ENCODE measurements around the gene B3GNT2. TPM values are rescaled to one million over a fixed set of nuclear protein-coding genes. Genes with fewer than 3 reads are reported as not detected.

The B3GNT2 gene
- total and polyA plus RNA-seq, 9 of the 15 experiments (the other 6 are each of a cell fraction or from before 2014, with no cell fraction given): 6.0 to 38.9 (median 25.0) TPM

DNA sequence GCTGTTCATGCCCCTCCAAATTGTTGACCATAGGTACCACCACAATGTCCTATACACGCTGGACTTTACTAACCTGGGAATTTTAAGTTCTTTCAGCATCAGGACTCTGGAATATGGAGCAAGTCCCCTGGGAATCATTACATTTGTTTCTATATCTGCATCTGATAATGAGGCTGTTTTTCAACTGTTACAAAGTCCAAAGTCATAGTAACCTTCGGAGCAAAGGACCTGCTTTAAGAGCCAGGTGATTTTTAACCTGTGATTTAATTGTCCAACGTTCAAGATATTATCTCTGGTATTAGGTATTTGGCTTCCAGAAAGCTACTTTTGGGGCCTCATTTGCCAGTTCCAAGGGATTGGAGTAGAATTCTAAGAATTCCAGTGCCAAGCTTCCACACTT is 7.5 kb upstream of the B3GNT2 start (continued):
- TF ChIP-seq ELK3 (CRISPR knock-in tag; IDR thresholded peaks at IDR 0.05): no peak
- TF ChIP-seq ARHGAP35 (IDR thresholded peaks at IDR 0.05; ENCODE audit: partially characterized antibody): no peak

DNA sequence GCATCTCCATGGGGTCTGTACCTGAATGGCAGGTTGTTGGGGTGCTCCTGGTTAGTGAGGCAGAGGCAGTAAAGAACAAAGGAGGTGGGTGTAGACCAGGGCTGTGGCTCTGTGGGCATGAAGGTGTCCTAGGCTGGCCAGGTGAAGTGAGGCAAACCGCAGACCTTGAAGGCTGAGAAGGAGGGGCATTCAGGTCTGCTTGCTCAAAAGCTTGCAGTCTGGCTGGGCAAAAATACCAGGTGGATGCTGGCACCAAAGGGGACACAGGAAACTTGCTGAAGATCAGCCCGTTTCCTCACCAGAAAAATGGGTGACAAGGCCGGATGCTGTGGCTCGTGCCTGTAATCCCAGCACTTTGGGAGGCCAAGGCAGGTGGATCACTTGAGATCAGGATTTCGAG is 6.7 kb upstream of the B3GNT2 start:
- no peak for TF ChIP-seq SP1 (CRISPR knock-in tag; IDR thresholded peaks at IDR 0.05)
- TF ChIP-seq MXD1 (CRISPR knock-in tag; IDR thresholded peaks at IDR 0.05; ENCODE audit: borderline replicate concordance, poor library complexity, severe bottlenecking): no peak
- TF ChIP-seq EWSR1 (IDR thresholded peaks at IDR 0.05; ENCODE audit: borderline replicate concordance, low read depth, partially characterized antibody): no peak
- no peak for TF ChIP-seq ZNF282 (CRISPR knock-in tag; IDR thresholded peaks at IDR 0.05)
- POLR2A ChIA-PET: interaction anchor here (0.6 to 1.3 kb wide), 3 partner anchors 8 to 116 kb away, joined by 3 to 4 read pairs (median 3); no protein-coding TSS in a partner anchor
- Histone ChIP-seq H3K27ac (ENCODE audit: extremely low read depth, low read depth, low read length) (no peak overlapping the region), H3K9ac (ENCODE audit: insufficient read depth in 1 of 2, low read depth in 2 of 2, low read length in 2 of 2) (0 out of 4 replicates have a peak overlapping the region, but pooled peaks of 1 of the 2 experiments have one; percentile 23), H3K36me3 (ENCODE audit: control insufficient read depth, insufficient read depth, low read length) (no peaks in the 10 kb centered on the region), H3K4me1 (replicated peaks in 1 of 2; ENCODE audit: control insufficient read depth in 2 of 2, insufficient read depth in 2 of 2, low read length in 2 of 2) (peaks cover 0 to 5% of the 10 kb centered on the region in 2 experiments; a peak in 2 of 5 replicates), H3K9me3 (replicated peaks; ENCODE audit: control insufficient read depth, insufficient read depth, low read depth, low read length) (no peaks in the 10 kb centered on the region), H3K4me3 (no peak overlapping the region), H4K20me1 (replicated peaks; ENCODE audit: control insufficient read depth, insufficient read depth, low read length) (no peaks in the 10 kb centered on the region), H3K4me2 (ENCODE audit: insufficient read depth, low read length) (no peak overlapping the region), H2AFZ (ENCODE audit: low read depth, low read length) (no peak overlapping the region), H3K9me1 (ENCODE audit: control insufficient read depth, insufficient read depth, low read length) (no peaks in the 10 kb centered on the region), H3K79me2 (ENCODE audit: control insufficient read depth, insufficient read depth, low read length) (no peaks in the 10 kb centered on the region), H3K27me3 (ENCODE audit: control insufficient read depth in 2 of 2, insufficient read depth in 2 of 2, low read length in 2 of 2) (no peaks in the 10 kb centered on the region)
- in situ Hi-C loops (cut with MboI): no loop called here
- ATAC-seq (no peak), DNase-seq (ENCODE audit: extremely low read depth in 1 of 4, low spot score in 3 of 4) (no peak), FAIRE-seq (no peak)
- CTCF ChIA-PET (ENCODE audit: low intra/inter-chr PET ratio): interaction anchor here (0.6 kb wide), 1 partner anchor 194 kb away, joined by 3 read pairs; no protein-coding TSS in a partner anchor
- intact Hi-C loops (cut with micrococcal nuclease): no loop called here
- 45% methylated on average over 5 of the region's 5 CpGs for WGBS (ENCODE audit: insufficient coverage, low coverage, missing lambda C conversion rate)
- BruUV-seq (replicated peaks): no TSS peak

All from K562 (cell line).